PFSK-1 (cell line): ENCODE data around the gene MCTP1.

Source experiments
- FOXP2 ChIP-seq: optimal IDR thresholded peaks from 2 replicates; pipeline ENCODE3; 2011; ENCODE audit warnings: borderline replicate concordance, control low read depth, inconsistent platforms; ENCODE audit not compliant: insufficient read depth; ENCODE audit errors: extremely low read length, extremely low read depth
- POLR2AphosphoS5 ChIP-seq: IDR thresholded peaks from 2 replicates; pipeline ENCODE4 v1.6.1; 2012; ENCODE audit warnings: low read depth, mild to moderate bottlenecking, control low read depth, low read length, moderate library complexity
- REST ChIP-seq, 2 experiments: IDR thresholded peaks; 2 replicates each; pipeline versions ENCODE4 v1.6.1 to v1.8.0; 2011 to 2012; ENCODE audit warnings: low read depth in 2 of 2, low read length in 2 of 2, control low read depth in 1 of 2, inconsistent platforms in 1 of 2, mild to moderate bottlenecking in 1 of 2, moderate library complexity in 1 of 2; ENCODE audit not compliant: insufficient read depth in 1 of 2
- SIN3A ChIP-seq: IDR thresholded peaks from 2 replicates; pipeline ENCODE4 v1.6.1; 2012; ENCODE audit warnings: mild to moderate bottlenecking, low read length, moderate library complexity, borderline replicate concordance; ENCODE audit not compliant: insufficient read depth
- TAF1 ChIP-seq: IDR thresholded peaks from 2 replicates; pipeline ENCODE4 v1.6.1; 2012; ENCODE audit warnings: low read length, control low read depth, borderline replicate concordance; ENCODE audit not compliant: insufficient read depth

MCTP1 gene

GRCh38 chr5:94945656-94946055 lies 339.2 kb downstream of the MCTP1 start:
- TF ChIP-seq POLR2AphosphoS5 = no peak
- no peak for TF ChIP-seq FOXP2
- TF ChIP-seq TAF1 = no peak
- TF ChIP-seq SIN3A = no peak
- TF ChIP-seq REST (IDR thresholded peaks at IDR 0.05; ENCODE audit: insufficient read depth in 1 of 2, low read depth in 2 of 2, low read length in 2 of 2) = no peak

GRCh38 chr5:94944160-94944559 lies 340.7 kb downstream of the MCTP1 start:
- TF ChIP-seq REST (IDR thresholded peaks at IDR 0.05; ENCODE audit: insufficient read depth in 1 of 2, low read depth in 2 of 2, low read length in 2 of 2) (no peak), FOXP2 (no peak), SIN3A (no peak), TAF1 (no peak), POLR2AphosphoS5 (no peak)

GRCh38 chr5:94941122-94941755 lies 343.7 kb downstream of the MCTP1 start:
- no peak for TF ChIP-seq REST (IDR thresholded peaks at IDR 0.05; ENCODE audit: insufficient read depth in 1 of 2, low read depth in 2 of 2, low read length in 2 of 2)
- no peak for TF ChIP-seq TAF1
- TF ChIP-seq POLR2AphosphoS5 = no peak
- no peak for TF ChIP-seq SIN3A
- TF ChIP-seq FOXP2 = no peak

GRCh38 chr5:94932259-94932658 lies 352.6 kb downstream of the MCTP1 start:
- no peak for TF ChIP-seq SIN3A
- no peak for TF ChIP-seq REST (IDR thresholded peaks at IDR 0.05; ENCODE audit: insufficient read depth in 1 of 2, low read depth in 2 of 2, low read length in 2 of 2)
- TF ChIP-seq TAF1 = no peak
- no peak for TF ChIP-seq FOXP2
- TF ChIP-seq POLR2AphosphoS5 = no peak
